ENCODE results near the gene APBB2.

DNA sequence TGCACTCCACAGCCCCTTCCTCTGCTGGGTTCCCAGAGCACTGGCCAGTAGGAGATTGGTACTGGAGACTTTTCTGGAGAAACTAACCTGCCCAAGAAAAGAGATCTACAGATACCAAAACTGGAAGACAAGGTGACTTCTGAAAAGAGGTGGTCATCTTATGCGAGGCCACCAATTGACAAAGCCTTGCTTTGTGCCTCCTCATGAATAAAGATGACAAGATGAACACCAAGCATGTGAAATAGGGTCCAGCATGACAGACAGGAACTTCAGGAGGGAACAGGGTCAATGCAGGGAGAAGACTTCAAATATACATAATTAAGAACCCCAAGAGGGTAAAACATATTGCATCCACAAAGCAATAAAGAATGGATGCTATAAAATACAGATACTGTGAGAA is 137.9 kb downstream of the APBB2 start:
- TF ChIP-seq, protein P1, sequence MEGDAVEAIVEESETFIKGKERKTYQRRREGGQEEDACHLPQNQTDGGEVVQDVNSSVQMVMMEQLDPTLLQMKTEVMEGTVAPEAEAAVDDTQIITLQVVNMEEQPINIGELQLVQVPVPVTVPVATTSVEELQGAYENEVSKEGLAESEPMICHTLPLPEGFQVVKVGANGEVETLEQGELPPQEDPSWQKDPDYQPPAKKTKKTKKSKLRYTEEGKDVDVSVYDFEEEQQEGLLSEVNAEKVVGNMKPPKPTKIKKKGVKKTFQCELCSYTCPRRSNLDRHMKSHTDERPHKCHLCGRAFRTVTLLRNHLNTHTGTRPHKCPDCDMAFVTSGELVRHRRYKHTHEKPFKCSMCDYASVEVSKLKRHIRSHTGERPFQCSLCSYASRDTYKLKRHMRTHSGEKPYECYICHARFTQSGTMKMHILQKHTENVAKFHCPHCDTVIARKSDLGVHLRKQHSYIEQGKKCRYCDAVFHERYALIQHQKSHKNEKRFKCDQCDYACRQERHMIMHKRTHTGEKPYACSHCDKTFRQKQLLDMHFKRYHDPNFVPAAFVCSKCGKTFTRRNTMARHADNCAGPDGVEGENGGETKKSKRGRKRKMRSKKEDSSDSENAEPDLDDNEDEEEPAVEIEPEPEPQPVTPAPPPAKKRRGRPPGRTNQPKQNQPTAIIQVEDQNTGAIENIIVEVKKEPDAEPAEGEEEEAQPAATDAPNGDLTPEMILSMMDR (IDR thresholded peaks at IDR 0.05), result no peak
- TF ChIP-seq POLR2AphosphoS5 (IDR thresholded peaks at IDR 0.05) (no peak), EP300 (IDR thresholded peaks at IDR 0.05) (no peak), POLR2A (IDR thresholded peaks at IDR 0.05) (no peak)
